Skeletal muscle tissue (tissue), 5 donors: ENCODE results near the gene GCKR. TPM values are rescaled to one million over a fixed set of nuclear protein-coding genes. Genes with fewer than 3 reads are reported as not detected.

Experiments used
- H3K27ac ChIP-seq: one replicate; pipeline ENCODE4 v1.7.0; 2013; ENCODE audit warnings: mild to moderate bottlenecking, low read depth, low read length, inconsistent platforms
- H3K27me3 ChIP-seq, 3 donors: one replicate each; pipeline ENCODE4 v1.7.0; 2013; ENCODE audit warnings: low read length in 3 of 3; ENCODE audit not compliant: control insufficient read depth in 3 of 3, insufficient read depth in 3 of 3
- H3K36me3 ChIP-seq, 3 donors: one replicate each; pipeline ENCODE4 v1.7.0; 2013; ENCODE audit warnings: low read length in 3 of 3; ENCODE audit not compliant: control insufficient read depth in 3 of 3, insufficient read depth in 3 of 3
- H3K4me1 ChIP-seq, 3 donors: one replicate each; pipeline ENCODE4 v1.7.0; 2013; ENCODE audit warnings: low read length in 3 of 3, mild to moderate bottlenecking in 3 of 3; ENCODE audit not compliant: control insufficient read depth in 3 of 3, insufficient read depth in 3 of 3
- H3K4me3 ChIP-seq, 3 donors: one replicate each; pipeline ENCODE4 v1.7.0; 2013; ENCODE audit warnings: low read length in 3 of 3
- H3K9ac ChIP-seq, 3 donors: one replicate each; pipeline ENCODE4 v1.7.0; 2013; ENCODE audit warnings: low read length in 3 of 3, mild to moderate bottlenecking in 3 of 3, moderate library complexity in 2 of 3, low read depth in 1 of 3
- H3K9me3 ChIP-seq, 3 donors: one replicate each; pipeline ENCODE4 v1.7.0; 2013; ENCODE audit warnings: low read length in 3 of 3; ENCODE audit not compliant: control insufficient read depth in 3 of 3
- small RNA-seq: library from RNA; depleted of rRNA; stranded (forward); fragments of <200 nt; gene quantifications from one replicate; pipeline ENCODE3, GENCODE V24; 2014
- total RNA-seq: library from RNA; depleted of rRNA; stranded (reverse); fragments of >200 nt; gene quantifications from one replicate; pipeline ENCODE4 v1.2.3, GENCODE V29; 2014
- donor health status: Osteomylitis.

The GCKR gene
- total RNA-seq, 1 donor from 2014 or later, result not detected

DNA sequence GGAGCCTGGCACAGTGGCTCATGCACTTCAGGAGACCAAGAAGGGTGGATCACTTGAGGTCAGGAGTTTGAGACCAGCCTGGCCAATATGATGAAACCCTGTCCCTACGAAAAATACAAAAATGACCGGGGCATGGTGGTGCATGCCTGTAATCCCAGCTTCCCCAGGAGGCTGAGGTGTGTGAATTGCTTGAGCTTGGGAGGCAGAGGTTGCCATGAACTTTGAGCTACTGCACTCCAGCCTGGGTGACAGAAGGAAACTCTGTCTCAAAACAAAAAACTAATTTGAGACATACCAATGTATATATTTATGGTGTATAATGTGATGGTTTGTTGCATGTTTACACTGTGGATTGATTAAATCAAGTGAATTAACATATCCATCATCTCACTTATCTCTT lies 64.4 kb downstream of the GCKR start:
- no peaks in the 10 kb centered on the region for H3K9me3 ChIP-seq
- no peak overlapping the region for H3K4me3 ChIP-seq
- H3K36me3 ChIP-seq, result no peaks in the 10 kb centered on the region
- H3K27me3 ChIP-seq, result peaks cover 0 to 6% (median 4%) of the 10 kb centered on the region in 3 donors
- H3K4me1 ChIP-seq, result no peaks in the 10 kb centered on the region
- H3K9ac ChIP-seq, result no peak overlapping the region
- H3K27ac ChIP-seq, result no peak overlapping the region

DNA sequence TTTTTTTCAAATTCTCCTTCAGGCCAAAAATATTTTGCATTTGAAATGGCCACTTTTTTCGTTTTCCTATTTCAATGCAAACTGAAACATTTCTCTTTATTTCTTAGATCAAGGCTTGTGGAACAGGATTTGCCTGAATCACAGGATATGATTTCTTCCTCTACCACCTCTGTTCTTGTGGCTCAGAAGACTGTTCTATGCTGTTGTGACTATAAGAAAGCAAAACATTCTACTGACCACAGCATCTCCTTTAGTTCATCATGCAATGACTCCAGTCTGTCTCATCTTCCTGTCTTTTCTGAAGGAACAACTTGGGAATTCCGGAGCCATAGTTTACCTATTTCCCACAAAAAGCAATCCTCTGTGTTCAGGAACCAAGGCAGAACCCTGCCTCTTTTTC lies 70.0 kb downstream of the GCKR start:
- H3K4me3 ChIP-seq, result no peak overlapping the region
- H3K9me3 ChIP-seq, result no peaks in the 10 kb centered on the region
- H3K27ac ChIP-seq, result no peak overlapping the region
- no peaks in the 10 kb centered on the region for H3K4me1 ChIP-seq
- no peak overlapping the region for H3K9ac ChIP-seq
- no peaks in the 10 kb centered on the region for H3K27me3 ChIP-seq
- H3K36me3 ChIP-seq, result no peaks in the 10 kb centered on the region

- Histone ChIP-seq H3K4me1 (no peaks in the 10 kb centered on the region), H3K9me3 (no peaks in the 10 kb centered on the region), H3K27me3 (no peaks in the 10 kb centered on the region), H3K9ac (no peak overlapping the region), H3K27ac (no peak overlapping the region), H3K36me3 (no peaks in the 10 kb centered on the region), H3K4me3 (no peak overlapping the region)
These were observed 72.8 kb downstream of the GCKR start for GRCh38 chr2:27569398-27569797.

GRCh38 chr2:27571197-27571596 lies 74.6 kb downstream of the GCKR start:
- Histone ChIP-seq H3K27me3 (no peaks in the 10 kb centered on the region), H3K36me3 (no peaks in the 10 kb centered on the region), H3K4me3 (no peak overlapping the region), H3K9ac (no peak overlapping the region), H3K27ac (no peak overlapping the region), H3K9me3 (no peaks in the 10 kb centered on the region), H3K4me1 (no peaks in the 10 kb centered on the region)

- Histone ChIP-seq H3K4me3 (no peak overlapping the region), H3K9me3 (no peaks in the 10 kb centered on the region)
These were observed 75.0 kb downstream of the GCKR start for GRCh38 chr2:27571681-27572080.

GRCh38 chr2:27572439-27572838 lies 75.8 kb downstream of the GCKR start:
- Histone ChIP-seq H3K27ac (no peak overlapping the region), H3K4me1 (no peaks in the 10 kb centered on the region), H3K9me3 (no peaks in the 10 kb centered on the region)

More at GRCh38 chr2:27571681-27572080, 75.0 kb downstream of the GCKR start:
- no peaks in the 10 kb centered on the region for H3K36me3 ChIP-seq
- H3K4me1 ChIP-seq, result no peaks in the 10 kb centered on the region
- no peak overlapping the region for H3K27ac ChIP-seq
- H3K27me3 ChIP-seq, result no peaks in the 10 kb centered on the region
- H3K9ac ChIP-seq, result no peak overlapping the region

DNA sequence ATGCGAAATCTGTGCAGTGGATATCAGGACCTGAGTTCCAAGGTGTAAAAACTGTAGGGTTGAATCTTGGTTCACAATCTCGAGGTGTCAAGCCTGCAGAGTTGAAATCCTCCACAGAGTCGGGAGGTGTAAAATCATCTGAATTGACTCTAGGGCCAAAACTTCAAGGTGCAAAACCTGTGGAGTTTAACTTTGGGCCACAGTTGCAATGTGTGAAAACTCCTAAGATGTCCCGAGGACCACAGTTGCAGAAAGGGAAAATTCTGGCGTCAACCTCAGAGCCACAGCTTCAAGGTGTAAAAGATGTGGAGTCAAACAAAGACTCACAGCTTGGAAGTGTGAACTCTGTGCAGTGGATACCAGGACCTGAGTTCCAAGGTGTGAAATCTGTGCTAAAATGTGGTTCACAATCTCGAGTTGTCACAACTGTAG lies 76.4 kb downstream of the GCKR start:
- Histone ChIP-seq H3K4me3 (no peak overlapping the region), H3K9me3 (peaks cover 0 to 1% (median 0%) of the 10 kb centered on the region in 3 donors), H3K4me1 (no peaks in the 10 kb centered on the region), H3K9ac (no peak overlapping the region), H3K36me3 (no peaks in the 10 kb centered on the region), H3K27me3 (no peaks in the 10 kb centered on the region), H3K27ac (no peak overlapping the region)

More at GRCh38 chr2:27572439-27572838, 75.8 kb downstream of the GCKR start:
- Histone ChIP-seq H3K9ac (no peak overlapping the region), H3K36me3 (no peaks in the 10 kb centered on the region), H3K27me3 (no peaks in the 10 kb centered on the region), H3K4me3 (no peak overlapping the region)

Small RNAs within 50 kb of the gene (small RNA-seq; reads per million reads assigned to genes)
- not detected for gene RNU6-986P

Other genes with a start within 250 kb of the GCKR start
- 0.52 TPM for gene SLC30A3, start 233.8 kb upstream of the GCKR start, total RNA-seq
- under 0.01 TPM for gene DNAJC5G, start 221.4 kb upstream of the GCKR start, total RNA-seq
- 60.0 TPM for gene TRIM54, start 214.4 kb upstream of the GCKR start, total RNA-seq
- gene UCN, start 188.4 kb upstream of the GCKR start, total RNA-seq, result 1.0 TPM
- gene MPV17, start 173.7 kb upstream of the GCKR start, total RNA-seq, result 23.0 TPM
- gene GTF3C2, start 140.1 kb upstream of the GCKR start, total RNA-seq, result 24.0 TPM
- 18.3 TPM for gene EIF2B4, start 126.5 kb upstream of the GCKR start, total RNA-seq
- 81.9 TPM for gene SNX17, start 126.2 kb upstream of the GCKR start, total RNA-seq
- gene ZNF513, start 116.1 kb upstream of the GCKR start, total RNA-seq, result 7.3 TPM
- 42.8 TPM for gene PPM1G, start 87.2 kb upstream of the GCKR start, total RNA-seq
- 81.4 TPM for gene NRBP1, start 68.2 kb upstream of the GCKR start, total RNA-seq
- not detected for gene KRTCAP3, start 54.5 kb upstream of the GCKR start, total RNA-seq
- 21.4 TPM for gene IFT172, start 7.1 kb upstream of the GCKR start, total RNA-seq
- 5.2 TPM for gene FNDC4, start 1.6 kb upstream of the GCKR start, total RNA-seq
- 23.5 TPM for gene ZNF512, start 86.2 kb downstream of the GCKR start, total RNA-seq
- 6.3 TPM for gene CCDC121, start 132.2 kb downstream of the GCKR start, total RNA-seq
- gene GPN1, start 132.2 kb downstream of the GCKR start, total RNA-seq, result 30.3 TPM
- 16.7 TPM for gene SUPT7L, start 166.8 kb downstream of the GCKR start, total RNA-seq
- gene SLC4A1AP, start 167.1 kb downstream of the GCKR start, total RNA-seq, result 20.9 TPM